GM12878 (cell line): ENCODE measurements around the gene NPM1.
"Not testable (repeated sequence)": the region's sequence is repeated elsewhere in the genome, so short reads cannot be mapped to it uniquely, and the experiment has no call there.

ENCODE experiments used
- CBFB ChIP-seq: IDR thresholded peaks from 2 replicates; pipeline ENCODE4 v1.6.1; 2016; ENCODE audit warnings: antibody characterized with exemption, low read depth
- CTCF ChIP-seq, 3 experiments: IDR thresholded peaks in 2 of 3; conservative IDR thresholded peaks in 1 of 3; 2 replicates each; pipeline ENCODE4 v1.5.1; 2011; ENCODE audit warnings: low read depth in 3 of 3, low read length in 3 of 3, mild to moderate bottlenecking in 3 of 3, control low read depth in 2 of 3, moderate library complexity in 2 of 3, inconsistent platforms in 1 of 3, mixed read lengths in 1 of 3; ENCODE audit not compliant: control insufficient read depth in 2 of 3, insufficient read depth in 1 of 3; ENCODE audit errors: extremely low read depth in 1 of 3
- POLR2A ChIP-seq: IDR thresholded peaks from 2 replicates; pipeline ENCODE4 v1.6.1; 2011; ENCODE audit warnings: low read depth, mild to moderate bottlenecking, low read length
- USF2 ChIP-seq: IDR thresholded peaks from 2 replicates; pipeline ENCODE4 v1.6.1; 2011; ENCODE audit warnings: low read depth, low read length, improper control_type of control experiment, borderline replicate concordance

GRCh38 chr5:171402751-171403150 lies 15.1 kb downstream of the NPM1 start:
- TF ChIP-seq POLR2A; CBFB; USF2; CTCF (IDR thresholded peaks at IDR 0.05 in 2 of 3, conservative IDR thresholded peaks at IDR 0.05 in 1 of 3; ENCODE audit: control insufficient read depth in 2 of 3, extremely low read depth in 1 of 3, insufficient read depth in 1 of 3, low read depth in 3 of 3, low read length in 3 of 3): not testable (repeated sequence)
